Liver (tissue), 9 donors: Measurements from ENCODE around the gene PCBP4. TPM values are rescaled to one million over a fixed set of nuclear protein-coding genes. Genes with fewer than 3 reads are reported as not detected.

Experiments
- DNase-seq: peaks from one replicate; pipeline ENCODE4 v3.0.0-alpha.2; 2017; ENCODE audit warnings: low spot score
- H3K27ac ChIP-seq, 2 donors: one replicate each; pipeline ENCODE4 v1.7.0; 2013; ENCODE audit warnings: inconsistent platforms in 2 of 2, low read length in 2 of 2, control low read depth in 1 of 2, low read depth in 1 of 2, mild to moderate bottlenecking in 1 of 2
- H3K27me3 ChIP-seq, 4 donors: one replicate each; pipeline versions ENCODE4 v1.6.1 to v1.7.0; 2013; ENCODE audit warnings: low read length in 3 of 4, inconsistent platforms in 1 of 4, mild to moderate bottlenecking in 1 of 4, moderate library complexity in 1 of 4; ENCODE audit not compliant: control insufficient read depth in 4 of 4, insufficient read depth in 4 of 4
- H3K36me3 ChIP-seq, 4 donors: one replicate each; pipeline versions ENCODE4 v1.6.1 to v1.7.0; 2013; ENCODE audit warnings: low read length in 3 of 4, mild to moderate bottlenecking in 3 of 4, low read depth in 1 of 4, moderate library complexity in 1 of 4; ENCODE audit not compliant: control insufficient read depth in 4 of 4, insufficient read depth in 3 of 4
- H3K4me1 ChIP-seq, 4 donors: one replicate each; pipeline versions ENCODE4 v1.6.1 to v1.7.0; 2013; ENCODE audit warnings: low read length in 3 of 4, mild to moderate bottlenecking in 3 of 4, moderate library complexity in 1 of 4; ENCODE audit not compliant: control insufficient read depth in 4 of 4, insufficient read depth in 4 of 4
- H3K4me3 ChIP-seq, 3 donors: one replicate each; pipeline versions ENCODE4 v1.6.1 to v1.7.0; 2013; ENCODE audit warnings: low read length in 3 of 3, control low read depth in 1 of 3, low read depth in 1 of 3, mild to moderate bottlenecking in 1 of 3
- H3K9ac ChIP-seq, 2 donors: one replicate each; pipeline ENCODE4 v1.7.0; 2013; ENCODE audit warnings: low read length in 2 of 2, mild to moderate bottlenecking in 2 of 2, moderate library complexity in 2 of 2, control low read depth in 1 of 2, low read depth in 1 of 2
- H3K9me3 ChIP-seq, 4 donors: one replicate each; pipeline versions ENCODE4 v1.6.1 to v1.7.0; 2013; ENCODE audit warnings: low read length in 3 of 4; ENCODE audit not compliant: control insufficient read depth in 4 of 4
- EGR1 ChIP-seq, 2 donors: IDR thresholded peaks; 2 replicates each; pipeline ENCODE4 v1.6.1; 2016 to 2018; ENCODE audit warnings: antibody characterized with exemption in 2 of 2, low read depth in 2 of 2
- FOXA1 ChIP-seq: IDR thresholded peaks from 2 replicates; pipeline ENCODE4 v1.6.1; 2016; ENCODE audit warnings: antibody characterized with exemption
- FOXA2 ChIP-seq: IDR thresholded peaks from 2 replicates; pipeline ENCODE4 v1.6.1; 2016; ENCODE audit warnings: antibody characterized with exemption
- GABPA ChIP-seq, 2 donors: IDR thresholded peaks in 1 of 2; conservative IDR thresholded peaks in 1 of 2; 2 replicates each; pipeline ENCODE4 v1.6.1; 2016; ENCODE audit warnings: antibody characterized with exemption in 2 of 2, mild to moderate bottlenecking in 1 of 2, moderate library complexity in 1 of 2
- HNF4A ChIP-seq, 2 donors: conservative IDR thresholded peaks; 2 replicates each; pipeline ENCODE4 v1.6.1; 2016; ENCODE audit warnings: antibody characterized with exemption in 2 of 2, mild to moderate bottlenecking in 2 of 2
- HNF4G ChIP-seq: IDR thresholded peaks from 2 replicates; pipeline ENCODE4 v1.6.1; 2016; ENCODE audit warnings: antibody characterized with exemption
- JUND ChIP-seq, 2 donors: IDR thresholded peaks; 2 replicates each; pipeline ENCODE4 v1.6.1; 2016; ENCODE audit warnings: antibody characterized with exemption in 2 of 2
- NR2F2 ChIP-seq: IDR thresholded peaks from 2 replicates; pipeline ENCODE4 v1.6.1; 2016; ENCODE audit warnings: antibody characterized with exemption
- RXRA ChIP-seq, 2 donors: IDR thresholded peaks; 2 replicates each; pipeline ENCODE4 v1.6.1; 2017 to 2018; ENCODE audit warnings: antibody characterized with exemption in 2 of 2, mild to moderate bottlenecking in 1 of 2
- SP1 ChIP-seq: IDR thresholded peaks from 2 replicates; pipeline ENCODE4 v1.6.1; 2018; ENCODE audit warnings: antibody characterized with exemption, mild to moderate bottlenecking
- TAF1 ChIP-seq: conservative IDR thresholded peaks from 2 replicates; pipeline ENCODE4 v1.6.1; 2016; ENCODE audit warnings: antibody characterized with exemption, mild to moderate bottlenecking
- YY1 ChIP-seq: IDR thresholded peaks from 2 replicates; pipeline ENCODE4 v1.6.1; 2016; ENCODE audit warnings: antibody characterized with exemption, mild to moderate bottlenecking
- WGBS: extraction: QIAGEN DNeasy Blood & Tissue Kit; methylation state at CpG from one replicate; pipeline ENCODE4 v1.1.7; 2013; 5-methylcytosine and 5-hydroxymethylcytosine counted together
- polyA plus RNA-seq, 2 donors: library from polyadenylated mRNA; stranded (reverse) in 1 of 2; unstranded in 1 of 2; fragments of 200-250 nt in 1 of 2; fragments of >200 nt in 1 of 2; fragmentation: Nextera tagmentation in 1 of 2; extraction: Ambion mirVana in 1 of 2; gene quantifications; one replicate each; pipeline versions ENCODE4 v1.2.1 to v1.2.3, GENCODE V29; 2013 to 2015
- total RNA-seq, 2 donors: library from RNA; depleted of rRNA; stranded (reverse); fragments of >200 nt; gene quantifications; one replicate each; pipeline ENCODE4 v1.2.3, GENCODE V29; 2014
- TF ChIP-seq, protein P1 (sequence below): IDR thresholded peaks from 2 replicates; pipeline ENCODE4 v1.6.1; 2016; ENCODE audit warnings: antibody characterized with exemption
- TF ChIP-seq, protein P2 (sequence below): IDR thresholded peaks from 2 replicates; pipeline ENCODE4 v1.6.1; 2016; ENCODE audit warnings: antibody characterized with exemption, mild to moderate bottlenecking
- TF ChIP-seq, protein P3 (sequence below): fragments of 150-350 bp; IDR thresholded peaks from 2 replicates; pipeline ENCODE4 v1.5.1; 2017; ENCODE audit warnings: improper control_type of control experiment, low read depth, low read length; ENCODE audit not compliant: missing input control
- TF ChIP-seq, protein P4 (sequence below): IDR thresholded peaks from 2 replicates; pipeline ENCODE4 v1.6.1; 2016; ENCODE audit warnings: antibody characterized with exemption
- donor health status: healthy.
- donor health status: healthy.
- donor health status: healthy.
- donor health status: healthy.
- donor health status: healthy.

PCBP4 gene
- total and polyA plus RNA-seq, 4 donors = 2.7 to 7.9 (median 4.5) TPM

DNA sequence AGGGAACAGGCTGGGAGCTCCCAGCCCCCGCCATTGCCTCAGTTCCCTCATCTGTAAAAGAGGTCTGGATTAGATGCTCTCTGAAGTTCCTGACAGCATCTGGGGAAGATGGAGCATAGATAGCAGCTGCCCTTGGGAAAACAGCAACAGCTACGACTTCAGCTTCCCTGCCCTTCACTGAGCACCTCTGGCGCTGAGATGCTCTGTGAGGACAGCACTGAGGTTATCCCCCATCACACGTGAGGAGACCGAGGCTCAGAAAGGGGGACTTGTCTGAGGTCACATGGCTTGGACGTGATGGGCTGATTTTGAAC, 39.5 kb upstream of the PCBP4 start:
- no peak overlapping the region for H3K27ac ChIP-seq
- H3K4me3 ChIP-seq = no peak overlapping the region
- WGBS = 82% methylated on average over 6 of the region's 6 CpGs
- peaks cover 0 to 13% (median 1%) of the 10 kb centered on the region in 4 donors for H3K4me1 ChIP-seq
- DNase-seq = no peak
- TF ChIP-seq, protein P1, sequence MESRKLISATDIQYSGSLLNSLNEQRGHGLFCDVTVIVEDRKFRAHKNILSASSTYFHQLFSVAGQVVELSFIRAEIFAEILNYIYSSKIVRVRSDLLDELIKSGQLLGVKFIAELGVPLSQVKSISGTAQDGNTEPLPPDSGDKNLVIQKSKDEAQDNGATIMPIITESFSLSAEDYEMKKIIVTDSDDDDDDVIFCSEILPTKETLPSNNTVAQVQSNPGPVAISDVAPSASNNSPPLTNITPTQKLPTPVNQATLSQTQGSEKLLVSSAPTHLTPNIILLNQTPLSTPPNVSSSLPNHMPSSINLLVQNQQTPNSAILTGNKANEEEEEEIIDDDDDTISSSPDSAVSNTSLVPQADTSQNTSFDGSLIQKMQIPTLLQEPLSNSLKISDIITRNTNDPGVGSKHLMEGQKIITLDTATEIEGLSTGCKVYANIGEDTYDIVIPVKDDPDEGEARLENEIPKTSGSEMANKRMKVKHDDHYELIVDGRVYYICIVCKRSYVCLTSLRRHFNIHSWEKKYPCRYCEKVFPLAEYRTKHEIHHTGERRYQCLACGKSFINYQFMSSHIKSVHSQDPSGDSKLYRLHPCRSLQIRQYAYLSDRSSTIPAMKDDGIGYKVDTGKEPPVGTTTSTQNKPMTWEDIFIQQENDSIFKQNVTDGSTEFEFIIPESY = no peak
- TF ChIP-seq, protein P2, sequence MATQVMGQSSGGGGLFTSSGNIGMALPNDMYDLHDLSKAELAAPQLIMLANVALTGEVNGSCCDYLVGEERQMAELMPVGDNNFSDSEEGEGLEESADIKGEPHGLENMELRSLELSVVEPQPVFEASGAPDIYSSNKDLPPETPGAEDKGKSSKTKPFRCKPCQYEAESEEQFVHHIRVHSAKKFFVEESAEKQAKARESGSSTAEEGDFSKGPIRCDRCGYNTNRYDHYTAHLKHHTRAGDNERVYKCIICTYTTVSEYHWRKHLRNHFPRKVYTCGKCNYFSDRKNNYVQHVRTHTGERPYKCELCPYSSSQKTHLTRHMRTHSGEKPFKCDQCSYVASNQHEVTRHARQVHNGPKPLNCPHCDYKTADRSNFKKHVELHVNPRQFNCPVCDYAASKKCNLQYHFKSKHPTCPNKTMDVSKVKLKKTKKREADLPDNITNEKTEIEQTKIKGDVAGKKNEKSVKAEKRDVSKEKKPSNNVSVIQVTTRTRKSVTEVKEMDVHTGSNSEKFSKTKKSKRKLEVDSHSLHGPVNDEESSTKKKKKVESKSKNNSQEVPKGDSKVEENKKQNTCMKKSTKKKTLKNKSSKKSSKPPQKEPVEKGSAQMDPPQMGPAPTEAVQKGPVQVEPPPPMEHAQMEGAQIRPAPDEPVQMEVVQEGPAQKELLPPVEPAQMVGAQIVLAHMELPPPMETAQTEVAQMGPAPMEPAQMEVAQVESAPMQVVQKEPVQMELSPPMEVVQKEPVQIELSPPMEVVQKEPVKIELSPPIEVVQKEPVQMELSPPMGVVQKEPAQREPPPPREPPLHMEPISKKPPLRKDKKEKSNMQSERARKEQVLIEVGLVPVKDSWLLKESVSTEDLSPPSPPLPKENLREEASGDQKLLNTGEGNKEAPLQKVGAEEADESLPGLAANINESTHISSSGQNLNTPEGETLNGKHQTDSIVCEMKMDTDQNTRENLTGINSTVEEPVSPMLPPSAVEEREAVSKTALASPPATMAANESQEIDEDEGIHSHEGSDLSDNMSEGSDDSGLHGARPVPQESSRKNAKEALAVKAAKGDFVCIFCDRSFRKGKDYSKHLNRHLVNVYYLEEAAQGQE = no peak
- TF ChIP-seq HNF4A (conservative IDR thresholded peaks at IDR 0.05) = no peak
- no peak for TF ChIP-seq RXRA (IDR thresholded peaks at IDR 0.05)
- no peak for TF ChIP-seq FOXA2
- TF ChIP-seq HNF4G = no peak
- no peak for TF ChIP-seq YY1
- no peak for TF ChIP-seq SP1
- no peak for TF ChIP-seq EGR1 (IDR thresholded peaks at IDR 0.05; ENCODE audit: low read depth in 2 of 2)
- TF ChIP-seq NR2F2 = no peak
- no peak for TF ChIP-seq TAF1
- TF ChIP-seq JUND (IDR thresholded peaks at IDR 0.05) = no peak
- H3K36me3 ChIP-seq = no peaks in the 10 kb centered on the region
- H3K9me3 ChIP-seq = no peaks in the 10 kb centered on the region
- no peak overlapping the region for H3K9ac ChIP-seq
- no peaks in the 10 kb centered on the region for H3K27me3 ChIP-seq

DNA sequence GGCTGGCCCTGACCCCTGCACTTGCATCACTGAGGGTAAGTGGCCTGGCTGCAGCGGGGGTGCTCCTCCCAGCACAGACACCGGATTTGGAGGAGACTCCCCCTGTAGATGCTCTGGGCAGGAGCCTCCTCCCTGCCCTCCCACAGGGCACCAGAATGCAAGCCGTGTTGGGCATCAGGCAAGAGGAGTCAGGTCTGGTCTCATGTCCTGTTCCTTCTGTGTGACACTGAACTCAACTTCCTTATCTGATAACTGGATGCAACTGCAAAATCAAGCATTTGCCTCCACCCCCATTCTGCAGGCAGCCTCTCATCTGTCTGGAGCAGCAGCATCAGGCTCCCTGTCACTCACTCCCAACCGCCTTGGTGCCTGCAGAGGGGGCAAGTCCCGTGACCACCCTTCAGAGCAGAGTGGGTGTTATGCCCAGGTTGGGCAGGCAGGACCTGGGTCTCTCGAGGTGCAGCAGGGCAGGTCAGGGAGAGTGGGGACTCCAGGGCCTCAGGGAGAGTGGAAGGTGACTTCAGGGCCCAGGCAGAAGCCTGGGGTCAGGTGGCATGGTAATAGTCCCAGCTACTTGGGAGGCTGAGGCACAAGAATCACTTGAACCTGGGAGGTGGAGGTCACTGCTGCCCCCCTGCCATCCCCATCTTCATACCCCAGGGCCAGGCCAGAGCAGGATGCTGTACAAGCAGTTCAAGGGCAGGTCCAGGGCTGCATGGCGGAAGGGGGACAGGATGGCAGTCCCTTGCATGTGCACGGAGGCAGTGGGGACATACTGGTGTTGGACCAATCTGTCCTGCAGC, 39.0 kb upstream of the PCBP4 start:
- DNase-seq = no peak
- 65% methylated on average over 8 of the region's 8 CpGs for WGBS
- Histone ChIP-seq H3K36me3 (no peaks in the 10 kb centered on the region), H3K27me3 (no peaks in the 10 kb centered on the region), H3K27ac (no peak overlapping the region), H3K4me3 (no peak overlapping the region), H3K4me1 (peaks cover 0 to 18% (median 1%) of the 10 kb centered on the region in 4 donors), H3K9ac (no peak overlapping the region), H3K9me3 (no peaks in the 10 kb centered on the region)
- TF ChIP-seq FOXA2 (no peak), TAF1 (no peak), SP1 (no peak), NR2F2 (no peak), HNF4G (no peak), FOXA1 (no peak), HNF4A (conservative IDR thresholded peaks at IDR 0.05) (no peak), GABPA (IDR thresholded peaks at IDR 0.05 in 1 of 2, conservative IDR thresholded peaks at IDR 0.05 in 1 of 2) (no peak), YY1 (no peak)
- TF ChIP-seq, protein P3, sequence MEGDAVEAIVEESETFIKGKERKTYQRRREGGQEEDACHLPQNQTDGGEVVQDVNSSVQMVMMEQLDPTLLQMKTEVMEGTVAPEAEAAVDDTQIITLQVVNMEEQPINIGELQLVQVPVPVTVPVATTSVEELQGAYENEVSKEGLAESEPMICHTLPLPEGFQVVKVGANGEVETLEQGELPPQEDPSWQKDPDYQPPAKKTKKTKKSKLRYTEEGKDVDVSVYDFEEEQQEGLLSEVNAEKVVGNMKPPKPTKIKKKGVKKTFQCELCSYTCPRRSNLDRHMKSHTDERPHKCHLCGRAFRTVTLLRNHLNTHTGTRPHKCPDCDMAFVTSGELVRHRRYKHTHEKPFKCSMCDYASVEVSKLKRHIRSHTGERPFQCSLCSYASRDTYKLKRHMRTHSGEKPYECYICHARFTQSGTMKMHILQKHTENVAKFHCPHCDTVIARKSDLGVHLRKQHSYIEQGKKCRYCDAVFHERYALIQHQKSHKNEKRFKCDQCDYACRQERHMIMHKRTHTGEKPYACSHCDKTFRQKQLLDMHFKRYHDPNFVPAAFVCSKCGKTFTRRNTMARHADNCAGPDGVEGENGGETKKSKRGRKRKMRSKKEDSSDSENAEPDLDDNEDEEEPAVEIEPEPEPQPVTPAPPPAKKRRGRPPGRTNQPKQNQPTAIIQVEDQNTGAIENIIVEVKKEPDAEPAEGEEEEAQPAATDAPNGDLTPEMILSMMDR = no peak
- TF ChIP-seq, protein P2 = no peak
- TF ChIP-seq, protein P4, sequence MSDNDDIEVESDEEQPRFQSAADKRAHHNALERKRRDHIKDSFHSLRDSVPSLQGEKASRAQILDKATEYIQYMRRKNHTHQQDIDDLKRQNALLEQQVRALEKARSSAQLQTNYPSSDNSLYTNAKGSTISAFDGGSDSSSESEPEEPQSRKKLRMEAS = no peak
